ENCODE measurements around the gene TBX1. TPM values are rescaled to one million over a fixed set of nuclear protein-coding genes. Genes with fewer than 3 reads are reported as not detected.
"Not testable (repeated sequence)": the region's sequence is repeated elsewhere in the genome, so short reads cannot be mapped to it uniquely, and the experiment has no call there.

TBX1 gene
- total RNA-seq, 1 donor from 2014 or later, result 3.6 TPM

GRCh38 chr22:19789406-19789805 is 28.8 kb downstream of the TBX1 start:
- ATAC-seq, result no peak
- intact Hi-C loops (cut with DNase I), result no loop called here
- no peak for DNase-seq (ENCODE audit: missing footprints)

DNA sequence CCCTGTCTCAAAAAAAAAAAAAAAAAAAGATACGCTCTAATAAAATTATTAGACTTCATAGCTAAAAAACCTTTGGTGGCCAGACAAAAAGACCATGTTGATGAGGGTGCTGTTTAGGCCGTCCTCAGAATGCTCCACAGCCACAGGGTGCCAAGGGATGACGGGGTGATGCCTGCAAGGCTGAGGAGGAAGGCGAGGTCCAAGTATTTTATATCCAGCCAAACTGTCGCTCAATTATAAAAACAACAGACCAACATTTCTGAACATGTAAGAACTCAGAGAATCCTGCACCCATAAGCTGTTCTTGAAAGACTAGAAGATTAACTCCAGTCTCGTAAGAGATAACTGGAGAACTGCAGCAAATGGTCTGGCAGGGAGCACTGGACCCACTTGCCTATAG is 29.2 kb downstream of the TBX1 start:
- DNase-seq (ENCODE audit: missing footprints) (no peak), ATAC-seq (no peak)
- intact Hi-C loops (cut with DNase I), result no loop called here

GRCh38 chr22:19791243-19791642 is 30.7 kb downstream of the TBX1 start:
- no peak for ATAC-seq
- intact Hi-C loops (cut with DNase I), result no loop called here

DNA sequence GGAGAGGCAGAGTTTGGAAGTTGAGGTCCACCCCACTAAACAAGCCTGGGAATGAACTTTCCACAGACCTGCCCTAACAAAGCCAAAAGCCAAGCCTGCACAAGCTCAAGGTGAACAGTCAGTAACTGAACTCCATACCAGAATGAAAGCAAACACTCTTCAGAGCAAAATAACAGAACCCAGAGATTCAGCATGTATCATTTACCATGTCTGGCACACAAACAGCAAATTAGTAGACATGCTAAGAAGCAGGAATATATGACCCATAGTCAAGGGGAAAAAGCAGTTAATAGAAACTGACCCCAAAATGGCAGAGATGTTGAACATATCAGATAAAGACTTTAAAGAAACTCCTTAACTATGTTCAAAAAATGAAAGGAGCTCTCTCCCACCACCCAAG is 31.3 kb downstream of the TBX1 start:
- ATAC-seq (no peak), DNase-seq (ENCODE audit: missing footprints) (no peak)
- intact Hi-C loops (cut with DNase I), result no loop called here

More at GRCh38 chr22:19791243-19791642, 30.7 kb downstream of the TBX1 start:
- DNase-seq (ENCODE audit: missing footprints), result no peak

GRCh38 chr22:19792383-19792896 is 31.9 kb downstream of the TBX1 start:
- intact Hi-C loops (cut with DNase I); ATAC-seq; DNase-seq (ENCODE audit: missing footprints): not testable (repeated sequence)

DNA sequence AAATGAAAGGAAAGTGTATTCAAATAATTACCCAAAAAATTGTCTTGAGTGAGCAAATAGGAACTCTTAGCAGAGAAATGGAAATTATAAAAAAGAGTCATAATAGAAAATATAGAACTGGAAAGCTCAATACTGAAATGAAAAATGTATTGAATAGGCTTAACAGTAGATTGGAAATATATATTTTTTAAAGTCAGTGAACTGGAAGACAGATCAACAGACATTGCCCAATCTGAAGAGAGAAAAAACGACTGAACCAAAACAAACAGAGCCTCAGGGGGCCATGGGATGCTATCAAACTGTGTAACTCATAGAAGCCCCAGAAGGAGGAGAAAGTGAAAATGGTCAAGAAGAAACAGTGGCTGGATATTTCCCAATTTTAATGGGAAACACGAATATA is 32.6 kb downstream of the TBX1 start:
- no peak for DNase-seq (ENCODE audit: missing footprints)
- intact Hi-C loops (cut with DNase I), result no loop called here
- no peak for ATAC-seq

GRCh38 chr22:19793661-19794310 is 33.2 kb downstream of the TBX1 start:
- no peak for DNase-seq (ENCODE audit: missing footprints)
- no peak for ATAC-seq
- intact Hi-C loops (cut with DNase I), result no loop called here

GRCh38 chr22:19795617-19796008 is 35.0 kb downstream of the TBX1 start:
- intact Hi-C loops (cut with DNase I), result no loop called here
- ATAC-seq, result no peak
- DNase-seq (ENCODE audit: missing footprints), result no peak

GRCh38 chr22:19796160-19796559 is 35.6 kb downstream of the TBX1 start:
- DNase-seq (ENCODE audit: missing footprints), result no peak
- ATAC-seq, result no peak
- intact Hi-C loops (cut with DNase I), result no loop called here

DNA sequence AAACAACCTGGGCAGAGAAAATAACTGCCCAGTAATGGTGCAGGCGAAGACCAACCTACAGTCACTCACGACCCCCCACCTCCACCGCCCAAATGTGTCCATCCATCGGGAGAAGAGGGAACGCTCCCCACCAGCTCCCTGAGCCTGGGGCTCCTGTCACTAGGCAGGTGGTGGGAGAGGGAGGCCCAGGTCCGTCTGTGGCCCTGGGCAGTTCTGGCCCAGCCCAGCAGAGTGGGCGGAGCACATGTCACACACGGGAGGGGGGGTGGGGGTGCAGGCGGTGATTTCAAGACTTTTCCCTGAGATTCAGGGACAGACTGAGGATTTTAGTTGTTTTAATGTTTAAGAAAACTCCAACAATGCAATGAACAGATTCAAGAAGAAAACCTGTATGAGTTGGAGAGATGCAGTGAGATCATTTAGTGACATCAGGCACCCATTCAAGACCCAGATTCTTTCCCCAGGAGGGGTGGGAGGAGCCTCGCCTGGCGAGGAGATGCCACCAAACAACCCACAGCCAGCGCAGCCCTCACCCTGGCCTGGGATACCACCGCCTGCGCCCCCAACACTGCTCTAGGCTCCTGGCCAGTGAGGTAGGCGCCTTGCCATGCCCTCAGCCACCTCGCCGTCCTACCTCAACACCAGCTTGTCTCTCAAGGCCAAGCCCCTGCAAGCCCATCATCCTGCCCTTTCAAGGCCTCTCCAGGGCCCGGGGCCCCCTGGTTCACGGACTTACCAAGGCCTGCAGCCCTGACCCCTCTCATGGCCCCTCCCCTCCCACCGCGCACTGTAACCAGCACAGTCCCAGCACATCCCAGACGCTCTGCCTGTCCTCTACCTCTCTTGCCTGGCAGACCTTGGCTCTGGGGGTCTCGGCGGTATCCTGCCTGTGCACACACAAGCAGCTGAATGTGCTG is 36.8 kb downstream of the TBX1 start:
- intact Hi-C loops (cut with DNase I), result no loop called here
- no peak for ATAC-seq
- DNase-seq (ENCODE audit: missing footprints), result no peak

DNA sequence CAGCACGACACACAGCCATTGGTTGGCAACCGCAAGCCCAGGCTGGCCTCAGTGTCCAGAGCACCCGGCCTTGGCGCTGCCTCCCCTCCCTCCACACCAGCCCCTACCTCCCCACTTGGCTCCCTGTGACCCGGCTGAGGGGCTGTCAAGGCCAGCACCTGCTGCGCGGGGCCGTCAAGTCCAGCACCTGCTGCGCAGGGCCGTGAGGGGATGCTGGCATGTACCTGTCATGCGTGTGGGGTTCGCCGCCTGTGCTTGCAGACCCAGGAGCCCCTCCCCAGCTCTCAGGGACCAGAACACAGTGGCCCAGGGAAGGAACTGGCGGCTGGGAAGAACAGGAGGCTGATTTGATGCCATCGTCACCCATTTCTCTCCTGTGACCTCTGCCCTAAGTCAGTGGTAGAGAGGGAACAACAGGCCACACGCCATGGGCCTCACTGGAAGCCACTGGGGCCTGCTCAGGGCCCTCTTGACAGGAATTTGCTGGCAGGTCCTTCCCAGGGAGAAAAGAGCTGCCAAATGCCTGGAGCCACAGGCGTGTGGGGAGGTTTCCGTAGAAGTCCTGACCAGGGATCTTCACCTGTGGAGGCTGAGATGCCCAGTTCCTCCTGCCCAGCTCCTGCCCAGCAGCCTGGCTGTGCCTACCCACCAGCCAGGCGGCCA is 37.6 kb downstream of the TBX1 start:
- DNase-seq (ENCODE audit: missing footprints) (no peak), ATAC-seq (no peak)
- intact Hi-C loops (cut with DNase I), result no loop called here

GRCh38 chr22:19798891-19799293 is 38.3 kb downstream of the TBX1 start:
- DNase-seq (ENCODE audit: missing footprints) (no peak), ATAC-seq (no peak)
- intact Hi-C loops (cut with DNase I), result no loop called here

GRCh38 chr22:19799322-19800190 is 39.0 kb downstream of the TBX1 start:
- DNase-seq (ENCODE audit: missing footprints) (no peak), ATAC-seq (peak; percentile 26)
- intact Hi-C loops (cut with DNase I), result no loop called here

- intact Hi-C loops (cut with DNase I), result no loop called here
- DNase-seq (ENCODE audit: missing footprints) (no peak), ATAC-seq (no peak)
Observed at GRCh38 chr22:19800306-19800705, 39.7 kb downstream of the TBX1 start.

GRCh38 chr22:19800761-19801244 is 40.2 kb downstream of the TBX1 start:
- ATAC-seq, result no peak
- intact Hi-C loops (cut with DNase I), result no loop called here
- DNase-seq (ENCODE audit: missing footprints), result no peak

- DNase-seq (ENCODE audit: missing footprints), result no peak
- intact Hi-C loops (cut with DNase I), result no loop called here
- no peak for ATAC-seq
Observed at GRCh38 chr22:19801340-19802000, 40.9 kb downstream of the TBX1 start.

- no peak for DNase-seq (ENCODE audit: missing footprints)
- ATAC-seq, result no peak
- intact Hi-C loops (cut with DNase I), result no loop called here
Observed at GRCh38 chr22:19802001-19802893, 41.7 kb downstream of the TBX1 start.
